GM12875 (cell line): ENCODE data around the gene MRPS11.

Experiments used
- H3K4me3 ChIP-seq: one replicate; pipeline ENCODE4 v1.5.1; 2011; ENCODE audit warnings: low read depth, low read length, control low read depth
- CTCF ChIP-seq: IDR thresholded peaks from 2 replicates; pipeline ENCODE4 v1.5.1; 2011; ENCODE audit warnings: low read depth, mild to moderate bottlenecking, control low read depth, inconsistent platforms, low read length, moderate library complexity, borderline replicate concordance; ENCODE audit not compliant: insufficient read depth

The MRPS11 gene

GRCh38 chr15:88467073-88467934, at the start of gene MRPS11, which contains the start of gene MRPL46:
MRPS11 (plus strand) TSS chr15:88467708; CDS start chr15:88467718, 10 bp downstream.
MRPL46 (minus strand) TSS chr15:88467388; CDS start chr15:88467377, 11 bp downstream.
- peak within 1 kb of the TSS; percentile 97 for H3K4me3 ChIP-seq
- no peak for TF ChIP-seq CTCF

- no peak overlapping the region for H3K4me3 ChIP-seq
- TF ChIP-seq CTCF, result no peak
Observed at GRCh38 chr15:88419830-88420229, 47.7 kb upstream of the MRPS11 start.

GRCh38 chr15:88423331-88423730, 44.2 kb upstream of the MRPS11 start:
- no peak overlapping the region for H3K4me3 ChIP-seq
- TF ChIP-seq CTCF, result no peak

GRCh38 chr15:88426304-88426703, 41.2 kb upstream of the MRPS11 start:
- no peak overlapping the region for H3K4me3 ChIP-seq
- no peak for TF ChIP-seq CTCF

GRCh38 chr15:88428053-88428452, 39.5 kb upstream of the MRPS11 start:
- no peak overlapping the region for H3K4me3 ChIP-seq
- no peak for TF ChIP-seq CTCF

- no peak overlapping the region for H3K4me3 ChIP-seq
- no peak for TF ChIP-seq CTCF
Observed at GRCh38 chr15:88428805-88429605, 38.5 kb upstream of the MRPS11 start.
